HepG2 (cell line): ENCODE data around the gene IFT172. TPM values are rescaled to one million over a fixed set of nuclear protein-coding genes. Genes with fewer than 3 reads are reported as not detected.

Source experiments
- ELF3 ChIP-seq: IDR thresholded peaks from 2 replicates; pipeline ENCODE4 v1.6.1; 2016; ENCODE audit warnings: missing genetic modification reagents, missing compliant biosample characterization
- HIC2 ChIP-seq: sonication (generic); formaldehyde crosslinking; IDR thresholded peaks from 2 replicates; pipeline ENCODE4 v1.9.0; 2022; ENCODE audit warnings: low read depth, missing genetic modification reagents
- IRX3 ChIP-seq: sonication (generic); formaldehyde crosslinking; IDR thresholded peaks from 2 replicates; pipeline ENCODE4 v1.8.1; 2023; ENCODE audit warnings: mild to moderate bottlenecking, low read depth, missing genetic modification reagents, borderline replicate concordance
- KAT7 ChIP-seq: IDR thresholded peaks from 2 replicates; pipeline ENCODE4 v1.6.1; 2018; ENCODE audit warnings: borderline replicate concordance, missing compliant biosample characterization
- MYC ChIP-seq: sonication (generic); formaldehyde crosslinking; IDR thresholded peaks from 2 replicates; pipeline ENCODE4 v1.9.0; 2021; ENCODE audit warnings: missing genetic modification reagents, borderline replicate concordance
- NRL ChIP-seq: sonication (generic); formaldehyde crosslinking; IDR thresholded peaks from 2 replicates; pipeline ENCODE4 v1.5.0; 2020; ENCODE audit warnings: missing genetic modification reagents, mild to moderate bottlenecking, moderate library complexity, borderline replicate concordance
- ONECUT2 ChIP-seq: sonication (generic); formaldehyde crosslinking; IDR thresholded peaks from 2 replicates; pipeline ENCODE4 v1.4.0; 2020; ENCODE audit warnings: missing genetic modification reagents
- PITX1 ChIP-seq: sonication (generic); formaldehyde crosslinking; IDR thresholded peaks from 2 replicates; pipeline ENCODE4 v1.5.1; 2020; ENCODE audit warnings: mild to moderate bottlenecking, missing genetic modification reagents
- REL ChIP-seq: sonication (generic); formaldehyde crosslinking; conservative IDR thresholded peaks from 2 replicates; pipeline ENCODE4 v1.8.0; 2022; ENCODE audit warnings: mild to moderate bottlenecking, missing genetic modification reagents, moderate library complexity
- SMAD3 ChIP-seq: sonication (generic); formaldehyde crosslinking; IDR thresholded peaks from 2 replicates; pipeline ENCODE4 v1.4.0; 2020; ENCODE audit warnings: missing genetic modification reagents
- SNAPC2 ChIP-seq: sonication (generic); formaldehyde crosslinking; IDR thresholded peaks from 2 replicates; pipeline ENCODE4 v1.8.1; 2022; ENCODE audit warnings: mild to moderate bottlenecking, missing genetic modification reagents
- SSRP1 ChIP-seq: IDR thresholded peaks from 2 replicates; pipeline ENCODE4 v1.6.1; 2016; ENCODE audit warnings: control low read depth
- TAF1 ChIP-seq: sonication (generic); formaldehyde crosslinking; IDR thresholded peaks from 2 replicates; pipeline ENCODE4 v1.4.0; 2020; ENCODE audit warnings: missing genetic modification reagents
- THAP11 ChIP-seq: IDR thresholded peaks from 2 replicates; pipeline ENCODE4 v1.6.1; 2016; ENCODE audit warnings: missing biosample characterization, missing genetic modification reagents
- ZBTB25 ChIP-seq: IDR thresholded peaks from 2 replicates; pipeline ENCODE4 v1.6.1; 2018; ENCODE audit warnings: missing genetic modification reagents
- ZBTB44 ChIP-seq: sonication (generic); formaldehyde crosslinking; IDR thresholded peaks from 2 replicates; pipeline ENCODE4 v1.4.0; 2020; ENCODE audit warnings: missing genetic modification reagents
- ZIK1 ChIP-seq: sonication (generic); formaldehyde crosslinking; IDR thresholded peaks from 2 replicates; pipeline ENCODE4 v1.5.0; 2020; ENCODE audit warnings: mild to moderate bottlenecking, low read depth, missing genetic modification reagents, borderline replicate concordance
- ZNF317 ChIP-seq: sonication (generic); formaldehyde crosslinking; IDR thresholded peaks from 2 replicates; pipeline ENCODE4 v1.5.0; 2020; ENCODE audit warnings: mild to moderate bottlenecking, missing genetic modification reagents
- ZNF335 ChIP-seq: sonication (generic); formaldehyde crosslinking; IDR thresholded peaks from 2 replicates; pipeline ENCODE4 v1.4.0; 2020; ENCODE audit warnings: missing genetic modification reagents
- ZNF546 ChIP-seq: sonication (generic); formaldehyde crosslinking; conservative IDR thresholded peaks from 2 replicates; pipeline ENCODE4 v1.8.1; 2023; ENCODE audit warnings: mild to moderate bottlenecking, missing genetic modification reagents
- ZSCAN30 ChIP-seq: sonication (generic); formaldehyde crosslinking; IDR thresholded peaks from 2 replicates; pipeline ENCODE4 v1.5.0; 2020; ENCODE audit warnings: mild to moderate bottlenecking, missing genetic modification reagents
- ZZZ3 ChIP-seq: sonication (generic); formaldehyde crosslinking; IDR thresholded peaks from 2 replicates; pipeline ENCODE4 v1.4.0; 2020; ENCODE audit warnings: missing genetic modification reagents, mild to moderate bottlenecking, borderline replicate concordance
- polyA plus RNA-seq, 8 experiments: library from polyadenylated mRNA; depleted of rRNA in 3 of 8; stranded (reverse) in 7 of 8; unstranded in 1 of 8; fragments of >200 nt; fragmentation: Illumina TruSeq in 4 of 8; extraction: Trizol in 4 of 8; gene quantifications; 2 replicates each; pipeline versions ENCODE4 v1.2.1 to v1.2.3, GENCODE V29; 2011 to 2016; ENCODE audit warnings: low read depth in 4 of 8, missing spikeins in 1 of 8, mixed read lengths in 1 of 8; ENCODE audit not compliant: insufficient read depth in 1 of 8
- total RNA-seq, 5 experiments: library from RNA; depleted of rRNA; stranded (reverse); fragments of >200 nt; fragmentation: Illumina TruSeq; extraction: Trizol; gene quantifications; 2 replicates each; pipeline ENCODE4 v1.2.3, GENCODE V29; 2016; ENCODE audit warnings: low read depth in 1 of 5

Gene IFT172
- total and polyA plus RNA-seq, 2 of the 13 experiments (the other 11 are each of a cell fraction or from before 2014, with no cell fraction given), result 21.6 to 35.7 TPM

GRCh38 chr2:27489498-27490397 is at the start of gene IFT172 (continued):
- TF ChIP-seq ZIK1 (CRISPR knock-in tag) (0 out of 2 replicates have a peak, but pooled peaks have one; percentile 63), NRL (peak; percentile 98), ZNF317 (CRISPR knock-in tag) (0 out of 2 replicates have a peak, but pooled peaks have one; percentile 8), THAP11 (CRISPR knock-in tag) (peak; percentile 93), ZBTB44 (0 out of 2 replicates have a peak, but pooled peaks have one; percentile 47), ZNF335 (CRISPR knock-in tag) (peak; percentile 76), ZSCAN30 (no peak), HIC2 (CRISPR knock-in tag) (peak; percentile 62; the same call in 1 of the 2 replicates), ZNF546 (CRISPR knock-in tag) (0 out of 2 replicates have a peak, but pooled peaks have one; percentile 65), SMAD3 (CRISPR knock-in tag) (peak; percentile 85; the same call in 1 of the 2 replicates), ZBTB25 (CRISPR knock-in tag) (peak; percentile 59; the same call in 1 of the 2 replicates), KAT7 (CRISPR knock-in tag) (no peak; the same call in 1 of the 2 replicates), SSRP1 (CRISPR knock-in tag) (peak; percentile 31; the same call in 1 of the 2 replicates), SNAPC2 (peak; percentile 87; the same call in 1 of the 2 replicates), ZZZ3 (CRISPR knock-in tag) (no peak), IRX3 (CRISPR knock-in tag) (peak; percentile 70; the same call in 1 of the 2 replicates), TAF1 (peak; percentile 77), MYC (CRISPR knock-in tag) (peak; percentile 81; the same call in 1 of the 2 replicates), REL (CRISPR knock-in tag) (no peak), ELF3 (CRISPR knock-in tag) (peak; percentile 46; the same call in 1 of the 2 replicates), PITX1 (CRISPR knock-in tag) (peak; percentile 92), ONECUT2 (CRISPR knock-in tag) (no peak)
